Activated T-cell treated with anti-CD3 and anti-CD28 coated beads, Interleukin-2, amount 50 U/mL, for 72 hours (primary cell): Measurements from ENCODE around the gene TMEM115. TPM values are rescaled to one million over a fixed set of nuclear protein-coding genes. Genes with fewer than 3 reads are reported as not detected.
A peak's percentile ranks its signal among the peaks of the same experiment; 100 is the strongest.

Experiments used
- ATAC-seq, 2 donors: fragments of 150-1000 bp; cut with Tn5 transposase; replicated peaks in 1 of 2; 2 replicates each; pipeline ENCODE4 v1.10.0; 2021; ENCODE audit warnings: moderate library complexity in 2 of 2, mild to moderate bottlenecking in 1 of 2
- DNase-seq, 2 donors: peaks; one replicate each; pipeline ENCODE4 v3.0.0; 2021 to 2022; ENCODE audit warnings: mixed read lengths in 1 of 2
- H3K27ac Mint-ChIP-seq: one replicate; pipeline ENCODE4 v1.8.0; 2022; ENCODE audit warnings: mild to moderate bottlenecking, moderate library complexity, mixed read lengths
- H3K27me3 Mint-ChIP-seq: one replicate; pipeline ENCODE4 v1.8.0; 2022; ENCODE audit warnings: low read depth, mixed read lengths
- H3K36me3 Mint-ChIP-seq, 2 donors: one replicate each; pipeline ENCODE4 v1.8.0; 2022; ENCODE audit warnings: mixed read lengths in 2 of 2, mild to moderate bottlenecking in 1 of 2; ENCODE audit not compliant: insufficient read depth in 2 of 2
- H3K4me1 Mint-ChIP-seq: one replicate; pipeline ENCODE4 v1.8.0; 2022; ENCODE audit warnings: low read depth, mixed read lengths
- H3K4me3 Mint-ChIP-seq, 2 donors: one replicate each; pipeline ENCODE4 v1.8.0; 2022; ENCODE audit warnings: mild to moderate bottlenecking in 2 of 2, mixed read lengths in 2 of 2, moderate library complexity in 2 of 2
- H3K9me3 Mint-ChIP-seq, 2 donors: one replicate each; pipeline ENCODE4 v1.8.0; 2022; ENCODE audit warnings: mixed read lengths in 2 of 2
- total RNA-seq, 2 donors: library from RNA; stranded (reverse); gene quantifications; one replicate each; pipeline ENCODE4 v1.2.3, GENCODE V29; 2022

The TMEM115 gene
- total RNA-seq, 2 donors from 2014 or later = 21.5 to 22.6 TPM

GRCh38 chr3:50371133-50371685 is 11.9 kb upstream of the TMEM115 start:
- Mint-ChIP-seq H3K4me1 (peaks cover 9% of the 10 kb centered on the region), H3K27ac (no peak overlapping the region), H3K9me3 (no peaks in the 10 kb centered on the region), H3K36me3 (no peaks in the 10 kb centered on the region), H3K27me3 (no peaks in the 10 kb centered on the region), H3K4me3 (no peak overlapping the region)
- DNase-seq (no peak), ATAC-seq (no peak)

- Mint-ChIP-seq H3K4me3 (no peak overlapping the region), H3K4me1 (peaks cover 15% of the 10 kb centered on the region), H3K9me3 (no peaks in the 10 kb centered on the region), H3K27ac (no peak overlapping the region), H3K36me3 (no peaks in the 10 kb centered on the region), H3K27me3 (no peaks in the 10 kb centered on the region)
- ATAC-seq = no peak
- DNase-seq = no peak
Observed at GRCh38 chr3:50370594-50370993, 11.3 kb upstream of the TMEM115 start.

GRCh38 chr3:50369012-50369670 is 9.8 kb upstream of the TMEM115 start:
- Mint-ChIP-seq H3K4me3 (no peak overlapping the region), H3K9me3 (no peaks in the 10 kb centered on the region), H3K27ac (no peak overlapping the region), H3K4me1 (peaks cover 24% of the 10 kb centered on the region), H3K27me3 (no peaks in the 10 kb centered on the region), H3K36me3 (no peaks in the 10 kb centered on the region)
- no peak for ATAC-seq
- no peak for DNase-seq

DNA sequence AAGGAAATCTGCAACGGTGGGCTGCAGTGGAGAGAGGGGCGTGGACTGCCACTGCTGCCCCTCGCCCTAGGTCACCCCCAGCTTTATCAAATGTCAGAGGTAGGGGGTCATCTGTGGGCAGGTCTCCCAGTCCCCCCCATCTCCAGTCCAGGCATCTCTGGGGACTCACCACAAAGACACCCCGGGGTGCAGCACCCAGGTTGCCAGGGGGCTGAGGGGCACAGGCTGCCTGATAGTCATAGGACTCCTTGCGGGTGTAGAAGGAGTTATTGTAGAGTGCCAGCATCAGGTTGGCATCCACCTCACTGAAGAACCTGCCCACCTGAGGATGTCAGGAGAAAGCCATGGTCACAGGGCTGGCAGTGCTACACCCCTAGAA is 6.5 kb upstream of the TMEM115 start:
- ATAC-seq (no peak), DNase-seq (no peak)
- H3K27ac Mint-ChIP-seq = no peak overlapping the region
- peaks cover 17% of the 10 kb centered on the region for H3K4me1 Mint-ChIP-seq
- peak overlapping the region; percentile 89 to 94 for H3K4me3 Mint-ChIP-seq
- no peaks in the 10 kb centered on the region for H3K27me3 Mint-ChIP-seq
- H3K36me3 Mint-ChIP-seq = no peaks in the 10 kb centered on the region
- H3K9me3 Mint-ChIP-seq = no peaks in the 10 kb centered on the region

GRCh38 chr3:50365080-50365841 is 5.9 kb upstream of the TMEM115 start:
- H3K27me3 Mint-ChIP-seq = no peaks in the 10 kb centered on the region
- peak; percentile 97 to 98 for ATAC-seq
- DNase-seq = peak; percentile 93 to 97
- no peaks in the 10 kb centered on the region for H3K36me3 Mint-ChIP-seq
- peak overlapping the region; percentile 89 to 94 for H3K4me3 Mint-ChIP-seq
- no peaks in the 10 kb centered on the region for H3K9me3 Mint-ChIP-seq
- H3K27ac Mint-ChIP-seq = peak overlapping the region; percentile 68
- H3K4me1 Mint-ChIP-seq = peaks cover 18% of the 10 kb centered on the region

DNA sequence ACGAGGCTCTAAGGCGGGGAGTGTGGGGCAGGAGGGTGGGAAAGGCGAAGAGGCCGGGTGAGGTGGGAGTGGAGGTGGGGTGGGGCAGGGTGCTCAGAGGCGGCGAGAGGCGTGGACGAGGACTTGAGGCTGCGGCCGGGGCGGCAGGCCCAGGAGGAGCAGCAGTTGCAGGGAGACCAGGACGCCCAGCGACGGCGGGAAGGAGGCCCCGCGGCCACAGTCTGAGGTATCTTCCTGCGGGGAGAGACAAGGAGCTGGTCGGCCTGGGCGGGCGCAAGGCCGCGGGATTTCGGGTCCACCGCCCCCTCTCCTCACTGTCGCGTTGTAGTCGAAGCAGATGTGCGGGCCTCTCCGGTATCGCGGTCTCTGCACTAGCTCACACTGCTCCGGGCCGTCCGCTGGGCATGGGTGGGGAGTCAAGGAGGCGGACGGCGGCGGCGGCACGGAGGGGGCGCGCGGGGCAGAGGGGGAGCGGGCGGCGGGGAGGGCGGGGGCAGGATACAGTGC is 5.3 kb upstream of the TMEM115 start:
- ATAC-seq (peak; percentile 35 to 38), DNase-seq (no peak)
- Mint-ChIP-seq H3K27me3 (no peaks in the 10 kb centered on the region), H3K27ac (no peak overlapping the region), H3K9me3 (no peaks in the 10 kb centered on the region), H3K4me1 (peaks cover 24% of the 10 kb centered on the region), H3K4me3 (peak overlapping the region; percentile 89 to 94), H3K36me3 (no peaks in the 10 kb centered on the region)

DNA sequence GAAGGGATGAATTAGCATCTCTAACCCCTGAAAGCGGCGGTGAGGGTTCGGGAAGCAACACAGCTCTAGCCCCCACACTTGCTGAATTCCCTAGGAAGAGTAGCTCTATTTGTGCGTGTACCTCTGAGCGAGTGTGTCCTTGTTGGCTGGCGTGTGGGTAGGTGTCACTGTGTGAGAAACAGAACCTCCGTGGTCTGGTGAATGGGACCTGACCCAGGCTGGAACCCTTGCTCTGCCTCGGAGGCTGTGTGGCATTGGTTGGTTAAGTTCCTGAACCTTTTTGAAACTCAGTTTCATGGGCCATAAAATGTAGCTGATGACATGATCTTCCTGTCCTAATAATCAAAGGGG is 414 bp upstream of the TMEM115 start:
- peak overlapping the region; percentile 90 to 97 for H3K4me3 Mint-ChIP-seq
- peaks cover 50% of the 10 kb centered on the region for H3K4me1 Mint-ChIP-seq
- DNase-seq (no peak), ATAC-seq (peak in 1 of 2 donors; percentile 18)
- H3K36me3 Mint-ChIP-seq = peaks cover 4 to 10% of the 10 kb centered on the region in 2 donors
- no peaks in the 10 kb centered on the region for H3K27me3 Mint-ChIP-seq
- H3K9me3 Mint-ChIP-seq = no peaks in the 10 kb centered on the region
- peak overlapping the region; percentile 98 for H3K27ac Mint-ChIP-seq

- Mint-ChIP-seq H3K4me1 (peaks cover 44% of the 10 kb centered on the region), H3K27ac (peak overlapping the region; percentile 97)
Observed at GRCh38 chr3:50358355-50358910, 888 bp downstream of the TMEM115 start.

DNA sequence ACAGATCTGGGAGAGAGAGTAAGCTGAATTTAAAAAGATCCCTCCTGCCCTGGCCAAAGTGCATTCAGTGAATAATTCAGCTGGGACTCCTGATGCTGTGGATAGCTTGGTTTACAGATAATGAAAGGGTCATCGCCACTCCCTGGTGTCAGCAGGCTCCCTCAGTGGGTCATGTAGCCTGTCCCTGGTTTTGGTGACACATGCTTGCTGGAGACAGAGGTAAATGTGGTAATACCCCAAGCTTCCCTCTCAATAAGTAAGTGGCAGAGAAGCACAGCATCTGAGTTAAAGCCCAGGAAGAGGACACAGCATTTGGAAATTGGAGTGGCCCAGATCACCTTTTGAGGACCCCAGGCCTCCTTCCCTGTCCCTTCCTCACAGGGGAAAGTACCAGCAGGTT is 1.8 kb downstream of the TMEM115 start:
- ATAC-seq (no peak), DNase-seq (no peak)
- Mint-ChIP-seq H3K9me3 (no peaks in the 10 kb centered on the region), H3K4me1 (peaks cover 50% of the 10 kb centered on the region), H3K27ac (peak overlapping the region; percentile 97), H3K4me3 (peak overlapping the region; percentile 90 to 97), H3K27me3 (no peaks in the 10 kb centered on the region), H3K36me3 (peaks cover 7 to 13% of the 10 kb centered on the region in 2 donors)

More at GRCh38 chr3:50358355-50358910, 888 bp downstream of the TMEM115 start:
- ATAC-seq (no peak), DNase-seq (no peak)
- H3K4me3 Mint-ChIP-seq = peak overlapping the region; percentile 90 to 97
- H3K27me3 Mint-ChIP-seq = no peaks in the 10 kb centered on the region
- peaks cover 7 to 13% of the 10 kb centered on the region in 2 donors for H3K36me3 Mint-ChIP-seq
- H3K9me3 Mint-ChIP-seq = no peaks in the 10 kb centered on the region

GRCh38 chr3:50356553-50356952 is 2.8 kb downstream of the TMEM115 start:
- Mint-ChIP-seq H3K9me3 (no peaks in the 10 kb centered on the region), H3K36me3 (peaks cover 7 to 13% of the 10 kb centered on the region in 2 donors), H3K27me3 (no peaks in the 10 kb centered on the region), H3K27ac (peak overlapping the region; percentile 81), H3K4me1 (peaks cover 58% of the 10 kb centered on the region), H3K4me3 (peak overlapping the region; percentile 90 to 97)
- DNase-seq (no peak), ATAC-seq (no peak)

DNA sequence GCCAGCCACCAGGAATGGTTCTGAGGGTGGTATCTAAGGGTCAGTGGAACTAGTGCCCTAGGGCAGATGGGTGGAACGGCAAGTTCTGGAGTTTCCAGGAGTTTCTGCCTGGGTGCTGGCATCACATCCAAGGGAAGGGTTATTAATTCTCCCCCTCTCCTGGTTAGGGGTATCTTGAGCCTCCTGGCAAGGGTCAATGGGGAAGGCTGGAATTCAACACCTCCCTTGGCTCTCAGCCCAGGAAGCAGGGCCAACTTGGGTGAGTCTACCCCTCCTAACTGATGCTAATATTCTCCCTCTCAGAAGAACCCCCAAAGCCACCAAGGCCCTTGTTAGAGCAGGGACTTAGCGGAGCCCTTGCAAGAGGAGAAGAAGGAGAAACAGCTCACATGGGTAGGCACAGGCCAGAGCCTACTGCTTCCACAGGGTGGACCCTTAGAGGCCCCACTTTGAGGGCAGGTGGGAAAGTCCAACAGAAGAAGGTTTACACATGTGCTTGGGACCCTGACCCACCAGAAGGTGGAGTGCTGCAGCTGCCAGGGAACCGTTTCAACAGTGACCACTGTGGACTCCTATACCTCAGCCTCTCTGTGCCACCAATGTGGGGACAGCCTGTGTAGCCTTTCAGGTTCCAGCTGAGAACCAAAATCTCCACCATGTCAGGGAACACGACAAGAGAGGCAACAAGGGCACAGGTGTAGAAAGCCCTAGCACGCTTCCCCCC is 3.3 kb downstream of the TMEM115 start:
- H3K4me3 Mint-ChIP-seq = peak overlapping the region; percentile 90 to 97
- peaks cover 7 to 13% of the 10 kb centered on the region in 2 donors for H3K36me3 Mint-ChIP-seq
- H3K27me3 Mint-ChIP-seq = no peaks in the 10 kb centered on the region
- H3K4me1 Mint-ChIP-seq = peaks cover 64% of the 10 kb centered on the region
- no peak for ATAC-seq
- no peak overlapping the region for H3K27ac Mint-ChIP-seq
- H3K9me3 Mint-ChIP-seq = no peaks in the 10 kb centered on the region
- no peak for DNase-seq

DNA sequence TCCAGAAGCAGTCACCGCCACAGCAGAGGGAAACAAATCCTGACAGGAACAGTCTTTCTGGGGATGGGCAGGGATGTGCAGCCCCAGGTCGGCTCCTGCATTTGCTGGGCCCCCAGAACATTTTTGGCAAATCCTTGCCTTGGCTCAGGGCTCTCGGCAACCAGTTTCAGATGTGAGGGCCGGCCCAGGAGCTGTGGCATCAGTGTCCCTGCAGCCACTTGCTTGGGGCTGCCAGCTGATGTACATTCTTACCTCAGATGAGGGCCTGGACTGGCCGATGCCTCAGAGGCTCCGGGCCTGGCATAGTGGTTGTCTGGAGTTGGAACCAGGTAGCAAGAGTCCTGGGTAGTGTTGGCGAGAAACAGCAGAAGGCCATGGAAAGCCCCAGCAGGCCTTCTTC is 4.5 kb downstream of the TMEM115 start:
- ATAC-seq (no peak), DNase-seq (no peak)
- Mint-ChIP-seq H3K9me3 (no peaks in the 10 kb centered on the region), H3K27ac (no peak overlapping the region), H3K36me3 (peaks cover 7 to 13% of the 10 kb centered on the region in 2 donors), H3K27me3 (no peaks in the 10 kb centered on the region), H3K4me1 (peaks cover 67% of the 10 kb centered on the region), H3K4me3 (no peak overlapping the region)
